Sigmoid colon (tissue), 7 donors: ENCODE measurements around the gene P2RY8. TPM values are rescaled to one million over a fixed set of nuclear protein-coding genes. Genes with fewer than 3 reads are reported as not detected.

Source experiments
- DNase-seq: peaks from one replicate; pipeline ENCODE4 v3.0.0-alpha.2; 2019
- H3K27ac ChIP-seq, 4 donors: fragments of 200-600 bp; sonication (generic); one replicate each; pipeline ENCODE4 v1.5.1; 2016 to 2019; ENCODE audit warnings: mild to moderate bottlenecking in 1 of 4
- H3K27me3 ChIP-seq, 3 donors: fragments of 200-600 bp; sonication (generic); one replicate each; pipeline ENCODE4 v1.5.1; 2019; ENCODE audit warnings: mild to moderate bottlenecking in 1 of 3
- H3K36me3 ChIP-seq, 4 donors: fragments of 200-600 bp; sonication (generic); one replicate each; pipeline ENCODE4 v1.5.1; 2016 to 2019
- H3K4me1 ChIP-seq, 4 donors: fragments of 200-600 bp; sonication (generic); one replicate each; pipeline ENCODE4 v1.5.1; 2017 to 2019
- H3K4me3 ChIP-seq, 4 donors: fragments of 200-600 bp; sonication (generic); one replicate each; pipeline ENCODE4 v1.5.1; 2017 to 2019; ENCODE audit warnings: mild to moderate bottlenecking in 2 of 4, moderate library complexity in 1 of 4
- H3K9me3 ChIP-seq, 4 donors: fragments of 200-600 bp in 3 of 4; sonication (generic) in 3 of 4; one replicate each; pipeline versions ENCODE4 v1.5.1 to v1.6.1; 2013 to 2019
- EP300 ChIP-seq, 4 donors: sonication (generic); formaldehyde crosslinking; IDR thresholded peaks; one replicate each; pipeline ENCODE4 v1.6.1; 2017; ENCODE audit warnings: antibody characterized with exemption in 4 of 4
- POLR2A ChIP-seq, 2 donors: fragments of 450-650 bp; IDR thresholded peaks; one replicate each; pipeline ENCODE4 v1.6.1; 2016; ENCODE audit warnings: antibody characterized with exemption in 2 of 2, mild to moderate bottlenecking in 2 of 2, moderate library complexity in 2 of 2
- POLR2AphosphoS5 ChIP-seq, 4 donors: sonication (generic); formaldehyde crosslinking; IDR thresholded peaks; one replicate each; pipeline ENCODE4 v1.6.1; 2017; ENCODE audit warnings: antibody characterized with exemption in 4 of 4
- WGBS, 2 donors: extraction: QIAGEN DNeasy Blood & Tissue Kit; methylation state at CpG; one replicate each; pipeline ENCODE4 v1.1.7; 2013; 5-methylcytosine and 5-hydroxymethylcytosine counted together
- intact Hi-C: fragments of 100-400 bp; cut with DNase I; formaldehyde crosslinking; loops from one replicate; pipeline ENCODE4 v1.15.1; 2023
- polyA plus RNA-seq, 3 donors: library from polyadenylated mRNA; stranded (reverse); fragments of 200-250 nt; gene quantifications; one replicate each; pipeline ENCODE4 v1.2.3, GENCODE V29; 2013
- total RNA-seq, 4 donors: library from RNA; depleted of rRNA; stranded (reverse); fragments of >200 nt; gene quantifications; one replicate each; pipeline ENCODE4 v1.1.0, GENCODE V29; 2016
- TF ChIP-seq, protein P1 (sequence below), 4 experiments: fragments of 450-650 bp in 3 of 4; fragments of 200-600 bp in 1 of 4; IDR thresholded peaks; one replicate each; pipeline ENCODE4 v1.5.1; 2016 to 2019; ENCODE audit warnings: antibody characterized with exemption in 4 of 4, mild to moderate bottlenecking in 3 of 4, moderate library complexity in 2 of 4
- donor health status: healthy with polysubstance abuse.
- donor health status: Bipolar disorder and iron deficiency.
- donor health status: healthy.

The P2RY8 gene
- total and polyA plus RNA-seq, 7 donors: 0.28 to 15.0 (median 0.87) TPM; not detected in 1

DNA sequence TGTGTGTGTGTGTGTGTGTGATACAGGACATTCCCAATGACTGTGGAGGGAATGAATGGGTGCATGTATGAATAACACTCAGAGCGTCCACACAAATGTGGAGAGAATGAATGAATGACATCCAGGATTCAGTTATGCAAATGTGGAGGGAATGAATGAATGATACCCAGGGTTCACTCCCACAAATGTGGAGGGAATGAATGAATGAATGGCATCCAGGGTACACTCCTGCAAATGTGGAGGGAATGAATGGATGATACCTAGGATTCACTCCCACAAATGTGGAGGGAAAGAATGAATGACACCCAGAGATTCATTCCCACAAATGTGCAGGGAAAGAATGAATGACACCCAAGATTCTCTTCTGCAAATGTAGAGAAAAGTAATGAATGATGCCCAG lies 48.2 kb downstream of the P2RY8 start:
- Histone ChIP-seq H3K27me3 (peaks cover 0 to 8% (median 0%) of the 10 kb centered on the region in 3 donors), H3K27ac (no peak overlapping the region), H3K36me3 (no peaks in the 10 kb centered on the region), H3K4me1 (no peaks in the 10 kb centered on the region), H3K9me3 (peaks cover 0 to 6% (median 0%) of the 10 kb centered on the region in 4 donors), H3K4me3 (no peak overlapping the region)
- no peak for DNase-seq
- TF ChIP-seq, protein P1, sequence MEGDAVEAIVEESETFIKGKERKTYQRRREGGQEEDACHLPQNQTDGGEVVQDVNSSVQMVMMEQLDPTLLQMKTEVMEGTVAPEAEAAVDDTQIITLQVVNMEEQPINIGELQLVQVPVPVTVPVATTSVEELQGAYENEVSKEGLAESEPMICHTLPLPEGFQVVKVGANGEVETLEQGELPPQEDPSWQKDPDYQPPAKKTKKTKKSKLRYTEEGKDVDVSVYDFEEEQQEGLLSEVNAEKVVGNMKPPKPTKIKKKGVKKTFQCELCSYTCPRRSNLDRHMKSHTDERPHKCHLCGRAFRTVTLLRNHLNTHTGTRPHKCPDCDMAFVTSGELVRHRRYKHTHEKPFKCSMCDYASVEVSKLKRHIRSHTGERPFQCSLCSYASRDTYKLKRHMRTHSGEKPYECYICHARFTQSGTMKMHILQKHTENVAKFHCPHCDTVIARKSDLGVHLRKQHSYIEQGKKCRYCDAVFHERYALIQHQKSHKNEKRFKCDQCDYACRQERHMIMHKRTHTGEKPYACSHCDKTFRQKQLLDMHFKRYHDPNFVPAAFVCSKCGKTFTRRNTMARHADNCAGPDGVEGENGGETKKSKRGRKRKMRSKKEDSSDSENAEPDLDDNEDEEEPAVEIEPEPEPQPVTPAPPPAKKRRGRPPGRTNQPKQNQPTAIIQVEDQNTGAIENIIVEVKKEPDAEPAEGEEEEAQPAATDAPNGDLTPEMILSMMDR (IDR thresholded peaks at IDR 0.05): no peak
- TF ChIP-seq POLR2AphosphoS5 (IDR thresholded peaks at IDR 0.05) (no peak), EP300 (IDR thresholded peaks at IDR 0.05) (no peak)
- WGBS, 2 donors: 92 to 97% methylated on average over 1 of the region's 1 CpG
- intact Hi-C loops: no loop called here

DNA sequence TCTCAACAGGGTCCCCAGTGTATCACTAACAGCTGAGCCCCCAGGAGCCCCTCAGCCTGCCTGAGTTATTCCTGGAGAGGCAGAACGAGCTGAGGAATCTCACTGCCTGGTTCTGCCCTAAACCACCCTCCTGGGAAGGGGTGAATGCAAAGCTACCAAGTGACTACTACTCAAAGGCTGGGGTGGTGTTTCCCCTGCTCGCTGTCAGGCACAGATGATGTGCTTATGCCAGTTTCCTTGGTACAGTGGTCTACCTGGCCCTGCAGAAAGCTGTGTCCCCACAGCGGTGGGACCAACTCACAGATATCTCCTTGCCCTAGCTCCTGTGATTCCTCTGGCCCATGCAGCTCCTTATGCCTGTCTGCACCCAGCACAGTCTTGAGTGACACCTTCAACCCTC lies 48.8 kb downstream of the P2RY8 start:
- no peak overlapping the region for H3K4me3 ChIP-seq
- H3K9me3 ChIP-seq: peaks cover 0 to 6% (median 0%) of the 10 kb centered on the region in 4 donors
- intact Hi-C loops: no loop called here
- no peaks in the 10 kb centered on the region for H3K36me3 ChIP-seq
- no peak for TF ChIP-seq POLR2A (IDR thresholded peaks at IDR 0.05)
- DNase-seq: peak; percentile 21
- no peaks in the 10 kb centered on the region for H3K4me1 ChIP-seq
- 78 to 84% methylated on average over 3 of the region's 3 CpGs for WGBS, 2 donors
- H3K27me3 ChIP-seq: peaks cover 0 to 8% (median 0%) of the 10 kb centered on the region in 3 donors
- H3K27ac ChIP-seq: no peak overlapping the region

DNA sequence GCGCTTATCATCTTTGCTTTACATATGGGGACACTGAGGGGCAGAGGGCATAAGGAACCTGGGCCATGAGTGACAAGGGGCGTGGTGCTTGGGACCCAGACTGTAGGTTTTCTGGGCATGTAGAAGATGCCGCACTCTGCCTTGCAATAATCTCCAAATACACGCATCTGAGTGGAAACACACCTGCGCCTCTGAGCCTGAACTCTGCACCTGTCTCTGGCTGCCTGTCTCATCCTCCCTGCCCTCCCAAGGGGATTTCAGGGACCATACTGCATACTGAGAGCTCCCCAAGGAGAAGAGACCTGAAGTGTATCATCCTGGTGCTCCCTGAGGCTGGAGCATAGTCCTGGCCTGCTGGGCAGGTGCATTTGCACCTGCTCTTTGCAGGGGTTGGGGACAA lies 49.6 kb downstream of the P2RY8 start:
- 82 to 88% methylated on average over 5 of the region's 5 CpGs for WGBS, 2 donors
- peaks cover 0 to 6% (median 0%) of the 10 kb centered on the region in 4 donors for H3K9me3 ChIP-seq
- intact Hi-C loops: no loop called here
- peaks cover 0 to 8% (median 0%) of the 10 kb centered on the region in 3 donors for H3K27me3 ChIP-seq
- no peak overlapping the region for H3K4me3 ChIP-seq
- TF ChIP-seq POLR2A (IDR thresholded peaks at IDR 0.05) (no peak), EP300 (IDR thresholded peaks at IDR 0.05) (no peak), POLR2AphosphoS5 (IDR thresholded peaks at IDR 0.05) (no peak)
- TF ChIP-seq, protein P1 (IDR thresholded peaks at IDR 0.05): no peak
- H3K36me3 ChIP-seq: no peaks in the 10 kb centered on the region
- peak; percentile 32 for DNase-seq
- no peak overlapping the region for H3K27ac ChIP-seq
- H3K4me1 ChIP-seq: no peaks in the 10 kb centered on the region

DNA sequence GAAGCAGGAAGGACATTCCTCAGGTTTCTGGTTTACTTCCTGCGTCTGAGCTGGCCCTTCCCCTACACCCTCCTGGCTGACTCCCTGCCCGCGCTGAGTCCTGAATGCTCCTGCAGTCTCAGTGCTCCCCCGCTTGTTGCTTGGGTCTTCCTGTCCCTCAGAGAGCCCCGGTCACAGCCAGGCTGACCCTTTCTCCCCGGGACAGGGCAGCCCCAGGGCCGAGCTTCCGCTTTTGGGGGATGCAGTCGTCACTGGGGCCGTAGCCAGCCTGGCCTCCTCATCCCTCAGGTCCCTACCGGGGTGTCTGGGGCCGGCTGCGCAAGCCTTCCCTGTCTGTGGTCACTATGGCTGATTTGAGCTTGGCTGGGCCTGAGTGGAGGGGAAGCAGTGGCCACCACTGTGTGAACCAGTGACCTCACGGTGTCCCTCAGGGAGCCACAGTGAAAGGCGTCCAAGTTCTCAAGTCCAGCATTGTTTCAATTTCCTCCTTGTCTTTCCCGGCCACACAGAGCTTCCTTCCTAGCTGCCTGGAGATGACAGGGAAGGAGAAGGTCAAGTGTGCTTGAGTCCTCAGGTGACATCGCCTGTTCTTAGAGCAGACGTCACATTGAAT lies 50.1 kb downstream of the P2RY8 start:
- Histone ChIP-seq H3K4me1 (no peaks in the 10 kb centered on the region), H3K27ac (peak overlapping the region in 1 of 4 donors; percentile 55), H3K4me3 (no peak overlapping the region), H3K27me3 (peaks cover 0 to 8% (median 0%) of the 10 kb centered on the region in 3 donors), H3K9me3 (peaks cover 0 to 1% (median 0%) of the 10 kb centered on the region in 4 donors), H3K36me3 (no peaks in the 10 kb centered on the region)
- intact Hi-C loops: no loop called here
- TF ChIP-seq, protein P1 (IDR thresholded peaks at IDR 0.05): no peak
- TF ChIP-seq EP300 (IDR thresholded peaks at IDR 0.05): peak in 2 of 4 donors; percentile 28 to 33
- peak in 1 of 4 donors; percentile 21 for TF ChIP-seq POLR2AphosphoS5 (IDR thresholded peaks at IDR 0.05)
- TF ChIP-seq POLR2A (IDR thresholded peaks at IDR 0.05): no peak
- 76 to 80% methylated on average over 18 of the region's 18 CpGs for WGBS, 2 donors
- peak; percentile 58 for DNase-seq

DNA sequence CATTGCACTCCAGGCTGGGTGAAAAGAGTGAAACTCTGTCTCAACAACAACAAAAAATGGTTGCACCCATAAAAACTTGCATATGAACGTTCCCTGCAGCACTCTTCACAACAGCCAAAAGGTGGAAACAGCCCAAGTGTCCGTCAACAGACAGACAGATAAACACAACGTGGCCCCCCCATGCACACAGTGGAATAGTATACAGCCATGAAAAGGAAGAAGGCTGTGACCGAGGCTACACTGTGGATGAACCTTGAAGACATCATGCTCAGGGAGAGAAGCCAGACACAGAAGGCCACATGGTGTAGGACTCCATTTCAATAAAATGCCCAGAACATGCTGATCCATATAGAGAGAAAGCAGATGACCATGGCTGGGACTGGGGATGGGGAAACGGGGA lies 50.8 kb downstream of the P2RY8 start:
- 85 to 91% methylated on average over 5 of the region's 5 CpGs for WGBS, 2 donors
- H3K4me1 ChIP-seq: no peaks in the 10 kb centered on the region
- DNase-seq: peak; percentile 19
- H3K9me3 ChIP-seq: no peaks in the 10 kb centered on the region
- intact Hi-C loops: no loop called here
- no peaks in the 10 kb centered on the region for H3K36me3 ChIP-seq
- peaks cover 0 to 15% (median 0%) of the 10 kb centered on the region in 3 donors for H3K27me3 ChIP-seq
- no peak overlapping the region for H3K4me3 ChIP-seq
- no peak overlapping the region for H3K27ac ChIP-seq
- TF ChIP-seq POLR2A (IDR thresholded peaks at IDR 0.05): no peak
- TF ChIP-seq POLR2AphosphoS5 (IDR thresholded peaks at IDR 0.05): no peak
- TF ChIP-seq, protein P1 (IDR thresholded peaks at IDR 0.05): no peak
- no peak for TF ChIP-seq EP300 (IDR thresholded peaks at IDR 0.05)
